Measurements from ENCODE around the gene L3MBTL4.

- TF ChIP-seq RAD21 (IDR thresholded peaks at IDR 0.05; ENCODE audit: low read depth): no peak
- TF ChIP-seq CEBPB (IDR thresholded peaks at IDR 0.05): no peak
- TF ChIP-seq YY1 (IDR thresholded peaks at IDR 0.05; ENCODE audit: low read depth): no peak
- TF ChIP-seq FOXM1 (IDR thresholded peaks at IDR 0.05; ENCODE audit: borderline replicate concordance, low read depth): no peak
- no peak for TF ChIP-seq ZBTB7A (IDR thresholded peaks at IDR 0.05; ENCODE audit: low read depth)
- TF ChIP-seq EP300 (IDR thresholded peaks at IDR 0.05; ENCODE audit: borderline replicate concordance): no peak
- no peak for TF ChIP-seq EGR1 (IDR thresholded peaks at IDR 0.05)
- TF ChIP-seq MAX (IDR thresholded peaks at IDR 0.05): no peak
Measured at GRCh38 chr18:6159426-6159825, 255.3 kb downstream of the L3MBTL4 start.
